Neural cell (in vitro differentiated cells): ENCODE measurements around the gene PEG3. TPM values are rescaled to one million over a fixed set of nuclear protein-coding genes. Genes with fewer than 3 reads are reported as not detected.

ENCODE experiments used
- H2AFZ ChIP-seq: fragments of 200-600, 300-800 bp; sonication (generic), shearing (Covaris generic); 2 replicates; pipeline ENCODE4 v1.6.0; 2014; ENCODE audit warnings: low read depth, mild to moderate bottlenecking, antibody characterized with exemption, low read length, moderate library complexity
- H3F3A ChIP-seq: fragments of 200-600 bp; shearing (Covaris generic); 2 replicates; pipeline ENCODE4 v1.6.1; 2016; ENCODE audit warnings: mild to moderate bottlenecking, moderate library complexity, mixed read lengths, antibody characterized with exemption, low read length; ENCODE audit not compliant: insufficient read depth, poor library complexity, severe bottlenecking
- H3K27ac ChIP-seq: fragments of 200-600, 300-800 bp; sonication (generic), shearing (Covaris generic); 2 replicates; pipeline ENCODE4 v1.5.1; 2014; ENCODE audit warnings: mild to moderate bottlenecking, low read length, moderate library complexity
- H3K27me3 ChIP-seq: fragments of 300-800, 200-600 bp; sonication (generic), shearing (Covaris generic); 2 replicates; pipeline ENCODE4 v1.6.0; 2014; ENCODE audit warnings: mild to moderate bottlenecking, low read depth, low read length, moderate library complexity; ENCODE audit not compliant: insufficient read depth
- H3K36me3 ChIP-seq: fragments of 300-800, 200-600 bp; sonication (generic), shearing (Covaris generic); 2 replicates; pipeline ENCODE4 v1.5.1; 2014; ENCODE audit warnings: mild to moderate bottlenecking, antibody characterized with exemption, low read length, moderate library complexity; ENCODE audit not compliant: insufficient read depth
- H3K4me2 ChIP-seq: fragments of 300-800, 200-600 bp; sonication (generic), shearing (Covaris generic); 2 replicates; pipeline ENCODE4 v1.6.0; 2014; ENCODE audit warnings: mild to moderate bottlenecking, low read length
- H3K4me3 ChIP-seq: fragments of 300-800, 200-600 bp; sonication (generic), shearing (Covaris generic); 2 replicates; pipeline ENCODE4 v1.5.1; 2014; ENCODE audit warnings: mild to moderate bottlenecking, low read length, moderate library complexity
- H3K79me2 ChIP-seq: fragments of 200-600 bp; shearing (Covaris generic); replicated peaks from 2 replicates; pipeline ENCODE4 v1.6.0; 2014; ENCODE audit warnings: mild to moderate bottlenecking, low read length, moderate library complexity; ENCODE audit not compliant: insufficient read depth
- H3K9ac ChIP-seq: fragments of 300-800, 200-600 bp; sonication (generic), shearing (Covaris generic); 2 replicates; pipeline ENCODE4 v1.6.1; 2016; ENCODE audit warnings: mild to moderate bottlenecking, low read length, mixed read lengths
- H3K9me2 ChIP-seq: fragments of 200-600 bp; shearing (Covaris generic); 2 replicates; pipeline ENCODE4 v1.6.1; 2016; ENCODE audit warnings: mild to moderate bottlenecking, low read length, mixed read lengths; ENCODE audit not compliant: insufficient read depth
- H3K9me3 ChIP-seq: fragments of 200-600, 300-800 bp; sonication (generic), shearing (Covaris generic); 2 replicates; pipeline ENCODE4 v1.6.1; 2016; ENCODE audit warnings: mild to moderate bottlenecking, mixed run types, low read length, moderate library complexity, mixed read lengths
- H4K20me1 ChIP-seq: fragments of 200-600 bp; shearing (Covaris generic); 2 replicates; pipeline ENCODE4 v1.6.1; 2016; ENCODE audit warnings: mild to moderate bottlenecking, mixed run types; ENCODE audit not compliant: insufficient read depth
- CTCF ChIP-seq: fragments of 450-650 bp; IDR thresholded peaks from 2 replicates; pipeline ENCODE4 v1.5.1; 2014; ENCODE audit warnings: antibody characterized with exemption, mild to moderate bottlenecking, moderate library complexity; ENCODE audit not compliant: poor library complexity, severe bottlenecking
- EP300 ChIP-seq: fragments of 450-650 bp; conservative IDR thresholded peaks from 2 replicates; pipeline ENCODE4 v1.6.1; 2014; ENCODE audit warnings: antibody characterized with exemption, mild to moderate bottlenecking, moderate library complexity; ENCODE audit not compliant: poor library complexity, severe bottlenecking
- EZH2 ChIP-seq: fragments of 200-600, 300-800 bp; shearing (Covaris generic), sonication (generic); IDR thresholded peaks from 2 replicates; pipeline ENCODE4 v1.6.1; 2014; ENCODE audit warnings: antibody characterized with exemption, low read length, borderline replicate concordance, mild to moderate bottlenecking; ENCODE audit not compliant: insufficient read depth, poor library complexity, severe bottlenecking
- MXI1 ChIP-seq: fragments of 450-650 bp; conservative IDR thresholded peaks from 2 replicates; pipeline ENCODE4 v1.6.1; 2014; ENCODE audit warnings: antibody characterized with exemption, mild to moderate bottlenecking; ENCODE audit not compliant: poor library complexity, severe bottlenecking
- POLR2AphosphoS5 ChIP-seq: IDR thresholded peaks from 2 replicates; pipeline ENCODE4 v1.6.1; 2012
- RAD21 ChIP-seq: fragments of 450-650 bp; conservative IDR thresholded peaks from 2 replicates; pipeline ENCODE4 v1.6.1; 2014; ENCODE audit warnings: antibody characterized with exemption, mild to moderate bottlenecking, moderate library complexity
- REST ChIP-seq: IDR thresholded peaks from 2 replicates; pipeline ENCODE4 v1.6.1; 2012; ENCODE audit warnings: borderline replicate concordance
- SMC3 ChIP-seq: fragments of 450-650 bp; conservative IDR thresholded peaks from 2 replicates; pipeline ENCODE4 v1.6.1; 2014; ENCODE audit warnings: antibody characterized with exemption, mild to moderate bottlenecking, moderate library complexity; ENCODE audit not compliant: poor library complexity
- TAF1 ChIP-seq: IDR thresholded peaks from 2 replicates; pipeline ENCODE4 v1.6.1; 2012; ENCODE audit warnings: low read depth
- polyA plus RNA-seq: library from polyadenylated mRNA; depleted of rRNA; stranded (reverse); fragments of >200 nt; gene quantifications from 2 replicates; pipeline ENCODE4 v1.2.3, GENCODE V29; 2014

PEG3 gene
- polyA plus RNA-seq, 1 donor from 2014 or later = 0.06 TPM

GRCh38 chr19:56836059-56836458 is 4.5 kb downstream of the PEG3 start:
- no peaks in the 10 kb centered on the region for H3K9me2 ChIP-seq
- H3K4me3 ChIP-seq = no peak overlapping the region
- H3K79me2 ChIP-seq = no peaks in the 10 kb centered on the region
- TF ChIP-seq RAD21 (no peak), EP300 (no peak), POLR2AphosphoS5 (no peak), CTCF (no peak), EZH2 (no peak)
- H3K27ac ChIP-seq = no peak overlapping the region
- no peak overlapping the region for H3K4me2 ChIP-seq
- no peaks in the 10 kb centered on the region for H3K36me3 ChIP-seq
- H3K9me3 ChIP-seq = peaks cover 27% of the 10 kb centered on the region
- no peak overlapping the region for H3K9ac ChIP-seq
- H3F3A ChIP-seq = no peaks in the 10 kb centered on the region
- no peak overlapping the region for H2AFZ ChIP-seq
- no peaks in the 10 kb centered on the region for H3K27me3 ChIP-seq
- no peaks in the 10 kb centered on the region for H4K20me1 ChIP-seq

- H3K79me2 ChIP-seq = no peaks in the 10 kb centered on the region
- no peaks in the 10 kb centered on the region for H4K20me1 ChIP-seq
- no peaks in the 10 kb centered on the region for H3K36me3 ChIP-seq
- no peak overlapping the region for H3K4me3 ChIP-seq
- peaks cover 27% of the 10 kb centered on the region for H3K9me3 ChIP-seq
- H3K4me2 ChIP-seq = no peak overlapping the region
- no peak overlapping the region for H2AFZ ChIP-seq
- no peak overlapping the region for H3K27ac ChIP-seq
- TF ChIP-seq SMC3 (no peak), REST (no peak), POLR2AphosphoS5 (no peak), TAF1 (no peak)
- no peaks in the 10 kb centered on the region for H3K27me3 ChIP-seq
- no peaks in the 10 kb centered on the region for H3K9me2 ChIP-seq
- H3K9ac ChIP-seq = no peak overlapping the region
- no peaks in the 10 kb centered on the region for H3F3A ChIP-seq
Measured at GRCh38 chr19:56835401-56835800, 5.1 kb downstream of the PEG3 start.

GRCh38 chr19:56834564-56835375 is 5.8 kb downstream of the PEG3 start:
- peaks cover 25% of the 10 kb centered on the region for H3K9me3 ChIP-seq
- no peaks in the 10 kb centered on the region for H3K36me3 ChIP-seq
- no peaks in the 10 kb centered on the region for H3K79me2 ChIP-seq
- H4K20me1 ChIP-seq = no peaks in the 10 kb centered on the region
- no peak overlapping the region for H3K4me3 ChIP-seq
- H3F3A ChIP-seq = no peaks in the 10 kb centered on the region
- no peaks in the 10 kb centered on the region for H3K27me3 ChIP-seq
- H3K9me2 ChIP-seq = no peaks in the 10 kb centered on the region
- H3K4me2 ChIP-seq = no peak overlapping the region
- H2AFZ ChIP-seq = no peak overlapping the region
- TF ChIP-seq REST (no peak), MXI1 (no peak), CTCF (no peak), EP300 (no peak), TAF1 (no peak), POLR2AphosphoS5 (no peak), SMC3 (no peak), RAD21 (no peak), EZH2 (no peak)
- no peak overlapping the region for H3K27ac ChIP-seq
- no peak overlapping the region for H3K9ac ChIP-seq
